Kidney (tissue), 14 donors: ENCODE results near the gene SPIN1. TPM values are rescaled to one million over a fixed set of nuclear protein-coding genes. Genes with fewer than 3 reads are reported as not detected.
A peak's percentile ranks its signal among the peaks of the same experiment; 100 is the strongest.

Experiments
- DNase-seq, 5 donors: peaks; one replicate each; pipeline ENCODE4 v3.0.0-alpha.2; 2013 to 2020
- FAIRE-seq: peaks from 2 replicates; lab custom pipeline; 2012; peaks lifted over from hg19 to GRCh38; lab: Jason Lieb, UNC
- H3K27ac ChIP-seq, 2 donors: one replicate each; pipeline ENCODE4 v1.7.0; 2013; ENCODE audit warnings: low read depth in 2 of 2, low read length in 2 of 2, inconsistent platforms in 1 of 2
- H3K27me3 ChIP-seq: one replicate; pipeline ENCODE4 v1.7.1; 2013; ENCODE audit warnings: low read length, inconsistent platforms; ENCODE audit not compliant: control insufficient read depth, insufficient read depth
- H3K36me3 ChIP-seq, 3 donors: one replicate each; pipeline versions ENCODE4 v1.7.0 to v1.7.1; 2013; ENCODE audit warnings: low read length in 3 of 3, control low read depth in 1 of 3, inconsistent platforms in 1 of 3; ENCODE audit not compliant: insufficient read depth in 3 of 3, control insufficient read depth in 2 of 3
- H3K4me1 ChIP-seq, 3 donors: one replicate each; pipeline versions ENCODE4 v1.7.0 to v1.7.1; 2013; ENCODE audit warnings: low read length in 3 of 3, inconsistent platforms in 1 of 3, low read depth in 1 of 3; ENCODE audit not compliant: control insufficient read depth in 2 of 3, insufficient read depth in 2 of 3
- H3K4me3 ChIP-seq, 3 donors: one replicate each; pipeline versions ENCODE4 v1.7.0 to v1.8.1; 2013; ENCODE audit warnings: low read length in 3 of 3, control low read depth in 1 of 3, inconsistent platforms in 1 of 3
- H3K9ac ChIP-seq, 3 donors: one replicate each; pipeline versions ENCODE4 v1.7.0 to v1.7.1; 2013; ENCODE audit warnings: low read length in 3 of 3, control low read depth in 1 of 3, inconsistent platforms in 1 of 3
- H3K9me3 ChIP-seq, 3 donors: one replicate each; pipeline versions ENCODE4 v1.7.0 to v1.7.1; 2013; ENCODE audit warnings: low read length in 3 of 3, control low read depth in 1 of 3, inconsistent platforms in 1 of 3; ENCODE audit not compliant: control insufficient read depth in 2 of 3, insufficient read depth in 1 of 3
- CTCF ChIP-seq: IDR thresholded peaks from 3 replicates; pipeline ENCODE4 v1.5.1; 2012; ENCODE audit warnings: mild to moderate bottlenecking, moderate library complexity, borderline replicate concordance; ENCODE audit not compliant: insufficient read depth; ENCODE audit errors: extremely low read depth
- intact Hi-C: fragments of 100-400 bp; cut with DNase I; formaldehyde crosslinking; loops from one replicate; pipeline ENCODE4 v1.11.1; 2022
- polyA plus RNA-seq: library from polyadenylated mRNA; stranded (reverse); fragments of 350-450 nt; fragmentation: Illumina TruSeq; extraction: RNeasy Lipid Tissue Mini Kit (QIAGEN cat#74804); gene quantifications from one replicate; pipeline ENCODE4 v1.2.3, GENCODE V29; 2014; ENCODE audit warnings: low read depth, low replicate concordance; ENCODE audit not compliant: insufficient read depth
- total RNA-seq: library from RNA; stranded (reverse); fragmentation: NEBNext Ultra II Directional; extraction: Animal tissue kit (Norgen Biotek cat#: 25700); gene quantifications from one replicate; pipeline ENCODE4 v1.2.1, GENCODE V29; 2021
- donor health status: control.
- donor health status: control.
- donor health status: control.
- donor health status: control.
- donor health status: control.
- donor health status: DM: yes; HTN: yes; CAD: no.
- donor health status: Normal renal cell carcinoma (clear cell type).

Gene SPIN1
- total and polyA plus RNA-seq, 2 donors from 2014 or later, result 27.9 to 88.7 TPM

- Histone ChIP-seq H3K9me3 (no peaks in the 10 kb centered on the region), H3K9ac (no peak overlapping the region), H3K4me1 (no peaks in the 10 kb centered on the region), H3K27me3 (no peaks in the 10 kb centered on the region), H3K27ac (no peak overlapping the region), H3K4me3 (no peak overlapping the region), H3K36me3 (no peaks in the 10 kb centered on the region)
- TF ChIP-seq CTCF, result no peak
- no peak for FAIRE-seq
- DNase-seq, result peak in 2 of 5 donors; percentile 24 to 43
- intact Hi-C loops, result no loop called here
Observed at GRCh38 chr9:88523056-88523455, 134.8 kb downstream of the SPIN1 start.

- Histone ChIP-seq H3K27me3 (no peaks in the 10 kb centered on the region), H3K4me1 (peaks cover 0 to 7% (median 7%) of the 10 kb centered on the region in 3 donors), H3K9me3 (no peaks in the 10 kb centered on the region), H3K9ac (no peak overlapping the region), H3K36me3 (no peaks in the 10 kb centered on the region), H3K27ac (no peak overlapping the region), H3K4me3 (no peak overlapping the region)
- intact Hi-C loops, result no loop called here
- no peak for TF ChIP-seq CTCF
- DNase-seq (no peak), FAIRE-seq (no peak)
Observed at GRCh38 chr9:88524911-88525310, 136.7 kb downstream of the SPIN1 start.

DNA sequence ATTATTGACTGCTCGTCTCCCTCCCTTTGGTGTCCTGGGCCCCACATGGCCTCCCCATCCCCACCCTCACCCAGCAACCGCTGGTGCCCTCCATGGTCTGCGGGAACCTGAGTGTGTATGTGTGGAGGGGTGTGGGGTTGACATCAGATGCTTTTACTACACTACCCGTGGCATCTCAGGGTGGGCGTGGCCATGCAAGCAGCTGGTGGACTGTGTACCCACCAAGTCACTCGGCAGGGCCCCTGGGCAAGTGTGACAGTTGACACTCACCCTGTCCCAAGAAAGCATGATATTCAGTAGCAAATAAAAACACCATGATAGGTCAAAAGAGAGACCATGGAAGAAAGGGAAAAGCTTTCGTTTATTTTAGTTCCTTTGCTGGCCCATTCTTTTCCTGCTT, 139.4 kb downstream of the SPIN1 start:
- no peaks in the 10 kb centered on the region for H3K9me3 ChIP-seq
- H3K27me3 ChIP-seq, result no peaks in the 10 kb centered on the region
- no peak for DNase-seq
- TF ChIP-seq CTCF, result no peak
- intact Hi-C loops, result no loop called here
- no peaks in the 10 kb centered on the region for H3K36me3 ChIP-seq
- no peak overlapping the region for H3K27ac ChIP-seq
- peaks cover 0 to 19% (median 12%) of the 10 kb centered on the region in 3 donors for H3K4me1 ChIP-seq
- no peak for FAIRE-seq
- no peak overlapping the region for H3K9ac ChIP-seq
- H3K4me3 ChIP-seq, result no peak overlapping the region

Other genes with a start within 250 kb of the SPIN1 start
- not detected for gene SPATA31C2, start 250.0 kb upstream of the SPIN1 start, total RNA-seq
- gene SPATA31C2, start 250.0 kb upstream of the SPIN1 start, polyA plus RNA-seq, result not detected
- 3.6 TPM for gene NXNL2, start 146.7 kb downstream of the SPIN1 start, total RNA-seq
- gene NXNL2, start 146.7 kb downstream of the SPIN1 start, polyA plus RNA-seq, result 4.9 TPM